GM13976 (cell line): ENCODE measurements around the gene FAM222A.
"Not testable (repeated sequence)": the region's sequence is repeated elsewhere in the genome, so short reads cannot be mapped to it uniquely, and the experiment has no call there.

Experiments used
- DNase-seq: peaks from one replicate; pipeline ENCODE4 v3.0.0; 2012; ENCODE audit warnings: low spot score
- in situ Hi-C: fragments of 300-500 bp; cut with MboI; formaldehyde crosslinking; loops from one replicate; pipeline ENCODE4 v1.12.0; 2022; ENCODE audit warnings: low sequenced_read_pairs, mixed read lengths, inconsistent platforms; ENCODE audit not compliant: unreplicated experiment
- TF ChIP-seq, protein P1 (sequence below): IDR thresholded peaks from 2 replicates; pipeline ENCODE4 v1.5.1; 2012; ENCODE audit warnings: borderline replicate concordance, mild to moderate bottlenecking; ENCODE audit not compliant: insufficient read depth; ENCODE audit errors: extremely low read depth, missing control alignments, control extremely low read depth

Gene FAM222A

GRCh38 chr12:109693160-109693559 lies 20.5 kb upstream of the FAM222A start:
- TF ChIP-seq, protein P1, sequence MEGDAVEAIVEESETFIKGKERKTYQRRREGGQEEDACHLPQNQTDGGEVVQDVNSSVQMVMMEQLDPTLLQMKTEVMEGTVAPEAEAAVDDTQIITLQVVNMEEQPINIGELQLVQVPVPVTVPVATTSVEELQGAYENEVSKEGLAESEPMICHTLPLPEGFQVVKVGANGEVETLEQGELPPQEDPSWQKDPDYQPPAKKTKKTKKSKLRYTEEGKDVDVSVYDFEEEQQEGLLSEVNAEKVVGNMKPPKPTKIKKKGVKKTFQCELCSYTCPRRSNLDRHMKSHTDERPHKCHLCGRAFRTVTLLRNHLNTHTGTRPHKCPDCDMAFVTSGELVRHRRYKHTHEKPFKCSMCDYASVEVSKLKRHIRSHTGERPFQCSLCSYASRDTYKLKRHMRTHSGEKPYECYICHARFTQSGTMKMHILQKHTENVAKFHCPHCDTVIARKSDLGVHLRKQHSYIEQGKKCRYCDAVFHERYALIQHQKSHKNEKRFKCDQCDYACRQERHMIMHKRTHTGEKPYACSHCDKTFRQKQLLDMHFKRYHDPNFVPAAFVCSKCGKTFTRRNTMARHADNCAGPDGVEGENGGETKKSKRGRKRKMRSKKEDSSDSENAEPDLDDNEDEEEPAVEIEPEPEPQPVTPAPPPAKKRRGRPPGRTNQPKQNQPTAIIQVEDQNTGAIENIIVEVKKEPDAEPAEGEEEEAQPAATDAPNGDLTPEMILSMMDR: no peak
- DNase-seq: no peak
- in situ Hi-C loops: no loop called here

DNA sequence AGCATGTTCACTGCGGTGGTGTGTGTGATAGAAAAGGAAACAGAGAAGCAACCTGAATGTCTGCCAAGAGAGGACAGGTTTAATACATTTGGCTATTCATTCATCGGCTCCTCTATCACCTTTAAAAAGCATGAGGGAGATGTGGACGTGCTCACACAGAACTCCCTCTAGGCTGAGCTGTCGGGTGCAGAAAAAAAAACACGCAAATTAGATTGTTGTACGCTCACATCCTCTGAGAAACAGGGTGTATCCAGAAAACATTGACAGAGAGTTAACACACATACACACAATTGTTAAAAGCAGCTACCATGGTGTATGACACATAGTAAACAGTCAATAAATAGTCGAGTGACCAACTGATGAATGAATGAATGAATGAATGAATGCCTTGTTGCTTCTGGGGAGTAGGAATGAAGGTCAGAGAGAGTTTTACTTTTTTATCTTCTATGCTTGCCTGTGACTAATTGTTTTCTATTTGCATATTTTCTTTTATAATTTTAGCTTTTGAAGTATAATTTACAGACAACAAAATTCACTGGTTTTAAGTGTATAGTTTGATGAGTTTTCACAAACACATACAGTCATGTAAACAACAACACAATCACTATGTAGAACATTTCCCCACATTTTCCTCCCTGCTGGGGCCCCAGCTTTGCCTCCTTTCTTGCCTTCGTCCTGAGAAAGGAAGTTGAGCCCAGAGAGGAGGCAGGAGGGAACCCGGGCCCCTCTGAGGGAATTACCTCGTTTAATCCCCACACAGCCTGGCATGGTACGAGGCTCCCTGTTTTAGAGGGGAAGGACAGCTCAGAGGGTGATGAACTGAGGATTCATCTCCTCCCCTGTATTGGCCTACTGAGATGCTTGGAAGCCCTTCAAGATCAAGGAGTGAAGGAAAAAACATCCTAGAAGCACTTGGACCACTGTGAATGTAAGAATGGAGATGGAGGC lies 19.7 kb upstream of the FAM222A start:
- TF ChIP-seq, protein P1: no peak
- in situ Hi-C loops: no loop called here
- DNase-seq: no peak

DNA sequence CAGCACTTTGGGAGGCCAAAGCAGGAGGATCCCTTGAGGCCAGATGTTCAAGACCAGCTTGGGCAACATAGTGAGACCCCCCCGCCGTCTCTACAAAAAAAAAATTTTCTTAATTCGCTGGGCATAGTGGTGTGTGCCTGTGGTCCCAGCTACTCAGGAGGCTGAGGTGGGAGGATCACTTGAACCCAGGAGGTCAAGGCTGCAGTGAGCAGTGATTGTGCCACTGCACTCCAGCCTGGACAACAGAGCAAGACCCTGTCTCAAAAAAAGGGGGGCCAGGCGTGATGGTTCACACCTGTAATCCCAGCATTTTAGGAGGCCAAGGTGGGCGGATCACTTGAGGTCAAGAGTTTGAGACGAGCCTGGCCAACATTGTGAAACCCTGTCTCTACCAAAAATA lies 19.0 kb upstream of the FAM222A start:
- DNase-seq, in situ Hi-C loops: not testable (repeated sequence)

DNA sequence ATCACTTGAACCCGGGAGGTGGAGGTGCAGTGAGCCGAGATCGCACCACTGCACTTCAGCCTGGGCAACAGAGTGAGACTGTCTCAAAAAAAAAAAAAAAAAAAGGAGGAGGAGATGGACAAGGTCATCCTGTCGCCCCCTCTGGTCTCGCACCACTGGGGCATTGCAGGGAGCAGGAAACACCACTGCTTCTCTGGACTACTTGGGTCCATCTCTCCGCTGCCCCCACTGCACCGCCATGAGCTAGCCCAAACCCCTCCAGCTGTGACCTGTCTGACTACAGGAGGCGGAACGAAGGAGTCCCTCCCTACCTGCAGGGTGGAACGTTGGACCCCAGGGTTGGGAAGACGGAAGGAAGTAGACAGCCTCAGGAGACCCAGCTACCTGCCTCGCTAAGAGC lies 18.2 kb upstream of the FAM222A start:
- no peak for DNase-seq
- TF ChIP-seq, protein P1: no peak
- in situ Hi-C loops: no loop called here

GRCh38 chr12:109695961-109696461 lies 17.6 kb upstream of the FAM222A start:
- DNase-seq: no peak
- in situ Hi-C loops: no loop called here
- TF ChIP-seq, protein P1: no peak

GRCh38 chr12:109696485-109697269 lies 16.9 kb upstream of the FAM222A start:
- DNase-seq: no peak
- TF ChIP-seq, protein P1: no peak
- in situ Hi-C loops: no loop called here

- DNase-seq: no peak
- in situ Hi-C loops: no loop called here
- TF ChIP-seq, protein P1: no peak
Measured at GRCh38 chr12:109697270-109697553, 16.4 kb upstream of the FAM222A start.
